Endothelial cell of umbilical vein (primary cell): ENCODE data around the gene VTI1A. TPM values are rescaled to one million over a fixed set of nuclear protein-coding genes. Genes with fewer than 3 reads are reported as not detected.

ENCODE experiments used
- BruUV-seq: library from RNA; stranded (reverse); fragments of 400-500 nt; replicated peaks from 2 replicates; lab custom pipeline; 2021; lab: Mats Ljungman, UMichigan
- CTCF ChIA-PET: fragments of 300-600, 350-600 bp; sonication (Branson Sonifier 250); formaldehyde crosslinking; loops from one replicate; lab custom pipeline; 2021; ENCODE audit warnings: antibody characterized with exemption, inconsistent platforms; lab: Charles Lee
- POLR2A ChIA-PET: fragments of 300-600, 350-600 bp; sonication (Branson Sonifier 250); formaldehyde crosslinking; loops from one replicate; lab custom pipeline; 2021; ENCODE audit warnings: antibody characterized with exemption, inconsistent platforms; lab: Charles Lee
- DNase-seq: peaks from one replicate; pipeline ENCODE4 v3.0.0-alpha.2; 2011; ENCODE audit warnings: low read depth, low spot score
- FAIRE-seq: peaks from 2 replicates; lab custom pipeline; 2011; peaks lifted over from hg19 to GRCh38; lab: Jason Lieb, UNC
- H2AFZ ChIP-seq: 2 replicates; pipeline ENCODE4 v1.6.0; 2012; ENCODE audit warnings: low read depth, low read length, control low read depth, inconsistent platforms
- H3K27ac ChIP-seq: 2 replicates; pipeline ENCODE4 v1.5.1; 2011; ENCODE audit warnings: low read depth, mild to moderate bottlenecking, control low read depth, low read length, moderate library complexity; ENCODE audit not compliant: insufficient read depth
- H3K27me3 ChIP-seq, 2 experiments: 2 replicates each; pipeline versions ENCODE4 v1.6.0 to v1.6.1; 2011; ENCODE audit warnings: low read length in 2 of 2, mixed read lengths in 1 of 2; ENCODE audit not compliant: control insufficient read depth in 2 of 2, insufficient read depth in 2 of 2
- H3K36me3 ChIP-seq, 2 experiments: 2 replicates in 1 of 2; 3 replicates in 1 of 2; pipeline ENCODE4 v1.5.1; 2011; ENCODE audit warnings: low read length in 2 of 2, mild to moderate bottlenecking in 1 of 2, moderate library complexity in 1 of 2; ENCODE audit not compliant: control insufficient read depth in 2 of 2, insufficient read depth in 2 of 2; ENCODE audit errors: extremely low read depth in 1 of 2
- H3K4me1 ChIP-seq: 3 replicates; pipeline ENCODE4 v1.5.1; 2011; ENCODE audit warnings: mild to moderate bottlenecking, low read length; ENCODE audit not compliant: control insufficient read depth, insufficient read depth; ENCODE audit errors: extremely low read depth
- H3K4me2 ChIP-seq: 2 replicates; pipeline ENCODE4 v1.6.1; 2011; ENCODE audit warnings: low read length, control low read depth, mixed read lengths; ENCODE audit not compliant: insufficient read depth
- H3K4me3 ChIP-seq, 3 experiments: fragments of 200-600 bp in 1 of 3; sonication (generic), shearing (Covaris generic) in 1 of 3; replicated peaks in 1 of 3; 2 replicates each; pipeline ENCODE4 v1.5.1; 2011 to 2016; ENCODE audit warnings: control low read depth in 3 of 3, low read length in 3 of 3, mild to moderate bottlenecking in 2 of 3, inconsistent platforms in 1 of 3, low read depth in 1 of 3, moderate library complexity in 1 of 3; ENCODE audit not compliant: insufficient read depth in 1 of 3
- H3K79me2 ChIP-seq: 2 replicates; pipeline ENCODE4 v1.6.0; 2012; ENCODE audit warnings: low read length, inconsistent platforms; ENCODE audit not compliant: control insufficient read depth, insufficient read depth
- H3K9ac ChIP-seq: replicated peaks from 2 replicates; pipeline ENCODE3; 2011; ENCODE audit warnings: low read length, control low read depth; ENCODE audit not compliant: insufficient read depth; ENCODE audit errors: extremely low read depth
- H3K9me1 ChIP-seq: replicated peaks from 3 replicates; pipeline ENCODE4 v1.6.0; 2011; ENCODE audit warnings: mild to moderate bottlenecking, low read length; ENCODE audit not compliant: control insufficient read depth, insufficient read depth; ENCODE audit errors: extremely low read depth
- H3K9me3 ChIP-seq: replicated peaks from 2 replicates; pipeline ENCODE4 v1.5.1; 2012; ENCODE audit warnings: low read length, inconsistent platforms; ENCODE audit not compliant: control insufficient read depth, insufficient read depth
- H4K20me1 ChIP-seq: replicated peaks from 2 replicates; pipeline ENCODE3; 2011; ENCODE audit warnings: mild to moderate bottlenecking, low read length; ENCODE audit not compliant: control insufficient read depth, insufficient read depth; ENCODE audit errors: extremely low read depth
- CTCF ChIP-seq, 2 donors: IDR thresholded peaks; 1 replicate in 1 of 2; 2 replicates in 1 of 2; pipeline ENCODE4 v1.5.1; 2011; ENCODE audit warnings: low read length in 2 of 2, mild to moderate bottlenecking in 2 of 2, moderate library complexity in 2 of 2, control low read depth in 1 of 2, inconsistent platforms in 1 of 2, low read depth in 1 of 2; ENCODE audit not compliant: insufficient read depth in 1 of 2; ENCODE audit errors: extremely low read depth in 1 of 2
- EZH2 ChIP-seq: IDR thresholded peaks from 2 replicates; pipeline ENCODE4 v1.6.1; 2012; ENCODE audit warnings: borderline replicate concordance, low read depth, mild to moderate bottlenecking, moderate library complexity, low read length, inconsistent platforms; ENCODE audit not compliant: severe bottlenecking
- FOS ChIP-seq: IDR thresholded peaks from 2 replicates; pipeline ENCODE4 v1.6.1; 2011; ENCODE audit warnings: mild to moderate bottlenecking, low read length, moderate library complexity, borderline replicate concordance; ENCODE audit not compliant: insufficient read depth
- GATA2 ChIP-seq: IDR thresholded peaks from 2 replicates; pipeline ENCODE4 v1.7.0; 2011; ENCODE audit warnings: low read depth, mild to moderate bottlenecking, moderate library complexity, mixed read lengths, low read length; ENCODE audit not compliant: insufficient read length, insufficient read depth
- JUN ChIP-seq: IDR thresholded peaks from 2 replicates; pipeline ENCODE4 v1.6.1; 2011; ENCODE audit warnings: borderline replicate concordance, low read depth; ENCODE audit not compliant: insufficient read length, insufficient read depth
- MAX ChIP-seq: IDR thresholded peaks from 2 replicates; pipeline ENCODE4 v1.6.1; 2011; ENCODE audit not compliant: insufficient read depth, insufficient read length
- MYC ChIP-seq: IDR thresholded peaks from one replicate; pipeline ENCODE4 v1.6.1; 2011; ENCODE audit warnings: mild to moderate bottlenecking, low read depth, low read length
- POLR2A ChIP-seq: IDR thresholded peaks from 2 replicates; pipeline ENCODE4 v1.6.1; 2012; ENCODE audit warnings: low read depth, mild to moderate bottlenecking, control low read depth, low read length
- POLR2AphosphoS5 ChIP-seq: IDR thresholded peaks from 2 replicates; pipeline ENCODE4 v1.6.1; 2012; ENCODE audit warnings: low read depth, mild to moderate bottlenecking, control low read depth, low read length, moderate library complexity; ENCODE audit not compliant: insufficient read depth
- dilution Hi-C: fragments of 300-500 bp; cut with MboI; formaldehyde crosslinking; loops from one replicate; pipeline ENCODE4 v1.15.0; 2019; ENCODE audit warnings: low sequenced_read_pairs; ENCODE audit not compliant: extremely low pct_ligation_motif_present
- intact Hi-C: fragments of 100-400 bp; cut with micrococcal nuclease; formaldehyde crosslinking; loops from one replicate; pipeline ENCODE4 v1.10.0; 2022
- polyA plus RNA-seq, 4 experiments: library from polyadenylated mRNA; depleted of rRNA in 3 of 4; stranded (reverse) in 3 of 4; unstranded in 1 of 4; fragments of >200 nt; gene quantifications; 2 replicates each; pipeline versions ENCODE4 v1.2.1 to v1.2.3, GENCODE V29; 2011 to 2012; ENCODE audit warnings: missing spikeins in 1 of 4
- total RNA-seq: library from RNA; stranded (reverse); gene quantifications from 2 replicates; pipeline ENCODE4 v1.2.3, GENCODE V29; 2021

Gene VTI1A
- total and polyA plus RNA-seq, 2 donors (not counting 3 experiments of a cell fraction or from before 2014, with no cell fraction given): 10.8 to 35.6 TPM

GRCh38 chr10:112593023-112593422, 146.0 kb downstream of the VTI1A start:
- no peaks in the 10 kb centered on the region for H3K79me2 ChIP-seq
- dilution Hi-C loops (no loop called here), intact Hi-C loops (no loop called here)
- no peaks in the 10 kb centered on the region for H3K9me3 ChIP-seq
- no peaks in the 10 kb centered on the region for H3K4me1 ChIP-seq
- H3K4me3 ChIP-seq: no peak overlapping the region
- no peak overlapping the region for H3K4me2 ChIP-seq
- DNase-seq (no peak), FAIRE-seq (no peak)
- TF ChIP-seq EZH2 (no peak), GATA2 (no peak), CTCF (IDR thresholded peaks at IDR 0.05; ENCODE audit: extremely low read depth in 1 of 2, insufficient read depth in 1 of 2, low read depth in 1 of 2, low read length in 2 of 2) (no peak), POLR2AphosphoS5 (no peak), MYC (no peak), MAX (no peak), POLR2A (no peak), FOS (no peak), JUN (no peak)
- H3K9ac ChIP-seq: no peak overlapping the region
- no peak overlapping the region for H2AFZ ChIP-seq
- no peaks in the 10 kb centered on the region for H3K9me1 ChIP-seq
- no peak overlapping the region for H3K27ac ChIP-seq
- no peaks in the 10 kb centered on the region for H4K20me1 ChIP-seq
- no peaks in the 10 kb centered on the region for H3K36me3 ChIP-seq
- no TSS peak for BruUV-seq
- ChIA-PET POLR2A (no interaction called here), CTCF (interaction anchor here (0.9 kb wide), 1 partner anchor 8 kb away, joined by 4 read pairs; no protein-coding TSS in a partner anchor)
- no peaks in the 10 kb centered on the region for H3K27me3 ChIP-seq
